SK-N-SH (cell line): ENCODE measurements around the gene SART1. TPM values are rescaled to one million over a fixed set of nuclear protein-coding genes. Genes with fewer than 3 reads are reported as not detected.
A peak's percentile ranks its signal among the peaks of the same experiment; 100 is the strongest.
"Not testable (repeated sequence)": the region's sequence is repeated elsewhere in the genome, so short reads cannot be mapped to it uniquely, and the experiment has no call there.

Experiments used
- CTCF ChIA-PET: fragments of 300-600, 350-600 bp; formaldehyde crosslinking; extraction: SDS; loops from one replicate; lab custom pipeline; 2021; lab: Yijun Ruan, JAX
- POLR2A ChIA-PET: fragments of 350-600 bp; sonication (Branson Sonifier 250); formaldehyde crosslinking; extraction: SDS; loops from one replicate; lab custom pipeline; 2020; ENCODE audit warnings: antibody characterized with exemption, inconsistent platforms; lab: Yijun Ruan, JAX
- DNase-seq: peaks from one replicate; pipeline ENCODE4 v3.0.0; 2012
- H2AFZ ChIP-seq: fragments of 200-600 bp; sonication (generic); 2 replicates; pipeline ENCODE4 v1.8.1; 2016; ENCODE audit warnings: antibody characterized with exemption, mild to moderate bottlenecking, low read depth
- H3F3A ChIP-seq: fragments of 200-600 bp; sonication (generic); replicated peaks from 2 replicates; pipeline ENCODE3; 2016; ENCODE audit warnings: antibody characterized with exemption, mild to moderate bottlenecking; ENCODE audit not compliant: insufficient read depth
- H3K27ac ChIP-seq, 2 experiments: fragments of 200-500 bp in 1 of 2; fragments of 200-600 bp in 1 of 2; sonication (Bioruptor generic) in 1 of 2; sonication (generic), shearing (Covaris generic) in 1 of 2; 2 replicates each; pipeline versions ENCODE4 v1.5.1 to v1.6.1; 2014 to 2016; ENCODE audit warnings: low read depth in 2 of 2, inconsistent platforms in 1 of 2, low read length in 1 of 2, mild to moderate bottlenecking in 1 of 2, mixed read lengths in 1 of 2
- H3K27me3 ChIP-seq: fragments of 200-600 bp; sonication (generic), shearing (Covaris generic); 2 replicates; pipeline ENCODE4 v1.6.1; 2016; ENCODE audit warnings: mixed run types; ENCODE audit not compliant: insufficient read depth
- H3K36me3 ChIP-seq, 2 experiments: fragments of 200-500 bp in 1 of 2; fragments of 200-600 bp in 1 of 2; sonication (Bioruptor generic) in 1 of 2; sonication (generic) in 1 of 2; replicated peaks in 1 of 2; 2 replicates each; pipeline versions ENCODE3 to v1.5.1; 2014 to 2016; ENCODE audit warnings: low read length in 1 of 2, mild to moderate bottlenecking in 1 of 2; ENCODE audit not compliant: insufficient read depth in 2 of 2, control insufficient read depth in 1 of 2
- H3K4me1 ChIP-seq, 2 experiments: fragments of 200-500 bp in 1 of 2; fragments of 200-600 bp in 1 of 2; sonication (Bioruptor generic) in 1 of 2; sonication (generic), shearing (Covaris generic) in 1 of 2; 2 replicates each; pipeline versions ENCODE4 v1.5.1 to v1.6.1; 2014 to 2016; ENCODE audit warnings: low read depth in 1 of 2, low read length in 1 of 2, mixed run types in 1 of 2; ENCODE audit not compliant: insufficient read depth in 2 of 2, control insufficient read depth in 1 of 2
- H3K4me2 ChIP-seq: fragments of 200-600 bp; sonication (generic), shearing (Covaris generic); 2 replicates; pipeline ENCODE4 v1.6.1; 2017; ENCODE audit warnings: mixed run types
- H3K4me3 ChIP-seq, 2 experiments: fragments of 200-500 bp in 1 of 2; fragments of 200-600 bp in 1 of 2; sonication (Bioruptor generic) in 1 of 2; sonication (generic), shearing (Covaris generic) in 1 of 2; 2 replicates each; pipeline versions ENCODE4 v1.5.1 to v1.8.1; 2014 to 2016; ENCODE audit warnings: low read depth in 2 of 2, inconsistent platforms in 1 of 2, low read length in 1 of 2, mild to moderate bottlenecking in 1 of 2, mixed read lengths in 1 of 2, moderate library complexity in 1 of 2
- H3K79me2 ChIP-seq: fragments of 200-600 bp; sonication (generic); 2 replicates; pipeline ENCODE4 v1.8.1; 2017; ENCODE audit warnings: mild to moderate bottlenecking; ENCODE audit not compliant: insufficient read depth
- H3K9ac ChIP-seq: fragments of 200-600 bp; sonication (generic); 2 replicates; pipeline ENCODE4 v1.6.1; 2017; ENCODE audit warnings: mixed run types
- H3K9me2 ChIP-seq: fragments of 200-600 bp; sonication (generic); 2 replicates; pipeline ENCODE4 v1.6.1; 2017; ENCODE audit warnings: mixed run types
- H3K9me3 ChIP-seq: fragments of 200-600 bp; sonication (generic); 2 replicates; pipeline ENCODE4 v1.6.1; 2017; ENCODE audit warnings: mixed run types, mild to moderate bottlenecking, moderate library complexity
- H4K20me1 ChIP-seq: fragments of 200-600 bp; sonication (generic); 2 replicates; pipeline ENCODE4 v1.6.1; 2017; ENCODE audit warnings: mild to moderate bottlenecking, mixed run types; ENCODE audit not compliant: insufficient read depth
- CHD2 ChIP-seq: fragments of 150-350 bp; IDR thresholded peaks from 2 replicates; pipeline ENCODE4 v1.6.1; 2018; ENCODE audit warnings: low read length; ENCODE audit not compliant: partially characterized antibody
- POLR2AphosphoS5 ChIP-seq: IDR thresholded peaks from 2 replicates; pipeline ENCODE4 v1.6.1; 2012; ENCODE audit warnings: low read depth, low read length
- RAD21 ChIP-seq: IDR thresholded peaks from 2 replicates; pipeline ENCODE4 v1.6.1; 2012; ENCODE audit warnings: mild to moderate bottlenecking, low read length
- SMC3 ChIP-seq: IDR thresholded peaks from 2 replicates; pipeline ENCODE4 v1.6.1; 2012; ENCODE audit warnings: low read depth, low read length, improper control_type of control experiment
- WGBS: methylation state at CpG from one replicate; pipeline ENCODE4 v1.1.6; 2017; ENCODE audit warnings: low lambda C conversion rate; 5-methylcytosine and 5-hydroxymethylcytosine counted together
- polyA plus RNA-seq, 3 experiments: library from polyadenylated mRNA; depleted of rRNA; stranded (reverse); fragments of >200 nt; gene quantifications; 2 replicates each; pipeline ENCODE4 v1.2.3, GENCODE V29; 2012
- TF ChIP-seq, protein P1 (sequence below): IDR thresholded peaks from 2 replicates; pipeline ENCODE4 v1.4.0; 2012; ENCODE audit warnings: low read depth
- TF ChIP-seq, protein P2 (sequence below): fragments of 200-600 bp; sonication (generic); IDR thresholded peaks from 2 replicates; pipeline ENCODE4 v1.6.1; 2017; ENCODE audit warnings: antibody characterized with exemption, mild to moderate bottlenecking, moderate library complexity

SART1 gene
- polyA plus RNA-seq, 1 of the 3 experiments (the other 2 are of a cell fraction), result 73.6 TPM

DNA sequence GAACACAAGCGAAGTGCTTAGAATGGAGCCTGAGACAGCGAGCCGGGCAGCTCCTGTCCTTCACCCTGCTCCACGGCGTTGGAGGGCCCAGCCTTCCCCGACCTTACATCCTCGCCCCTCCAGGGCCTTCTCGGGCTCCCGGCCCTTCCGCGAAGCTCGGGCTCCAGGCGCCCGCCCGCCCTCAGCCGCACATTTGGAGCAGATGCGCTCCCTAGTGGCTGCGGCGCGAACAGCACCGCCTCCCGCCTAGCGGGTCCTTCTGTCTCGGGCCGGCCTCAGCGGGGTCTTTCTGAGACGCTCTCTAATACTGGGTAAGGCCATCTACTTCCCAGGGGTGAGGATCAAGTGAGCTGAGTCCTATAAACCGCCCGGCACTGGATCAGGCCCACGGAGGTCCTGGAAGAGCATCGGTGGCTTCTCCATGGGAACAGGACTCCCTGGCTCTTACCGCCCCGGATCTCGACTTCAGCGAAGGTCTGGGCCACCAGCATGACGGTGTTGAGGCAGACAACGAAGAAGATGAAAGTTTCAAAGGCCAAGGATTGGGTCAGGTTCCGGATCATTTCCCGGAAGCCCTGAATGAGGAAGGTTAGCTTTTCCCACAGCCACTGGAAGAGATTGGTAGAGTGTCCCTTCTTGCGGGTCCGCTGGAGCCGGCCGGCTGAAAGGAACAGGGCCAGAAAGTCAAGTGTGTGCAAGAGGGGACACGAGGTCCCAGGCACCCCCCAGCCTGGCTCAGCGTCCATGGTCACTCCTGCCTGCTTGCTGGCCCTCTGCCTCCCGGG lies 61.1 kb downstream of the SART1 start:
- peak overlapping the region; percentile 17 to 29; a peak in 2 of 4 replicates for H3K4me3 ChIP-seq
- 46% methylated on average over 18 of the region's 46 CpGs for WGBS
- CTCF ChIA-PET, result interaction anchor here (0.6 to 3.2 kb wide), 40 partner anchors 9 to 396 kb away, joined by 3 to 55 read pairs (median 4); partner anchors contain the start of genes BANF1, CCDC85B, CST6 and EIF1AD
- peak; percentile 95 for DNase-seq
- H3K36me3 ChIP-seq, result no peaks in the 10 kb centered on the region
- no peaks in the 10 kb centered on the region for H3K9me3 ChIP-seq
- no peaks in the 10 kb centered on the region for H3K9me2 ChIP-seq
- POLR2A ChIA-PET, result interaction anchor here (1.4 kb wide), 1 partner anchor 22 kb away, joined by 7 read pairs; no protein-coding TSS in a partner anchor
- H4K20me1 ChIP-seq, result no peaks in the 10 kb centered on the region
- H3F3A ChIP-seq, result peaks cover 4% of the 10 kb centered on the region
- peaks cover 29% of the 10 kb centered on the region; the same call in 1 of the 2 replicates for H3K79me2 ChIP-seq
- H3K4me2 ChIP-seq, result peak overlapping the region; percentile 39; the same call in 1 of the 2 replicates
- H3K27me3 ChIP-seq, result no peaks in the 10 kb centered on the region
- peak overlapping the region; percentile 63 for H2AFZ ChIP-seq
- no peak overlapping the region for H3K27ac ChIP-seq
- TF ChIP-seq POLR2AphosphoS5 (no peak), SMC3 (peak; percentile 55), RAD21 (peak; percentile 67), CHD2 (no peak)
- TF ChIP-seq, protein P1, sequence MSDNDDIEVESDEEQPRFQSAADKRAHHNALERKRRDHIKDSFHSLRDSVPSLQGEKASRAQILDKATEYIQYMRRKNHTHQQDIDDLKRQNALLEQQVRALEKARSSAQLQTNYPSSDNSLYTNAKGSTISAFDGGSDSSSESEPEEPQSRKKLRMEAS, result peak; percentile 69
- TF ChIP-seq, protein P2, sequence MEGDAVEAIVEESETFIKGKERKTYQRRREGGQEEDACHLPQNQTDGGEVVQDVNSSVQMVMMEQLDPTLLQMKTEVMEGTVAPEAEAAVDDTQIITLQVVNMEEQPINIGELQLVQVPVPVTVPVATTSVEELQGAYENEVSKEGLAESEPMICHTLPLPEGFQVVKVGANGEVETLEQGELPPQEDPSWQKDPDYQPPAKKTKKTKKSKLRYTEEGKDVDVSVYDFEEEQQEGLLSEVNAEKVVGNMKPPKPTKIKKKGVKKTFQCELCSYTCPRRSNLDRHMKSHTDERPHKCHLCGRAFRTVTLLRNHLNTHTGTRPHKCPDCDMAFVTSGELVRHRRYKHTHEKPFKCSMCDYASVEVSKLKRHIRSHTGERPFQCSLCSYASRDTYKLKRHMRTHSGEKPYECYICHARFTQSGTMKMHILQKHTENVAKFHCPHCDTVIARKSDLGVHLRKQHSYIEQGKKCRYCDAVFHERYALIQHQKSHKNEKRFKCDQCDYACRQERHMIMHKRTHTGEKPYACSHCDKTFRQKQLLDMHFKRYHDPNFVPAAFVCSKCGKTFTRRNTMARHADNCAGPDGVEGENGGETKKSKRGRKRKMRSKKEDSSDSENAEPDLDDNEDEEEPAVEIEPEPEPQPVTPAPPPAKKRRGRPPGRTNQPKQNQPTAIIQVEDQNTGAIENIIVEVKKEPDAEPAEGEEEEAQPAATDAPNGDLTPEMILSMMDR, result peak; percentile 90
- H3K9ac ChIP-seq, result 0 out of 2 replicates have a peak overlapping the region, but pooled peaks have one; percentile 45
- H3K4me1 ChIP-seq, result peaks cover 3 to 21% of the 10 kb centered on the region in 2 experiments; a peak in 3 of 4 replicates

DNA sequence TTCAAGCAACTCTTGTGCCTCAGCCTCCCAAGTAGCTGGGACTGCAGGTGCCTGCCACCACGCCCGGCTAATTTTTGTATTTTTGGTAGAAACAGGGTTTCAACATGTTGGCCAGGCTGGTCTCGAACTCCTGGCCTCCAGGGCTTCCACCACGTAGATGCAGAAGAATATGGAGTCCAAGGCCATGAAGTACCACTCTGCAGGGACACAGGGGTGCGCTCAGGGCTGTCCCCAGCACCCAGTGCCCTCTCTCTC lies 61.6 kb downstream of the SART1 start:
- not testable (repeated sequence) for H3K4me2 ChIP-seq, DNase-seq, H3K9me3 ChIP-seq, H3F3A ChIP-seq, H3K27ac ChIP-seq, H3K4me3 ChIP-seq, H4K20me1 ChIP-seq, H2AFZ ChIP-seq, H3K27me3 ChIP-seq, H3K36me3 ChIP-seq, H3K9me2 ChIP-seq, H3K9ac ChIP-seq
- CTCF ChIA-PET, result interaction anchor here (0.9 to 3.2 kb wide), 24 partner anchors 8 to 397 kb away, joined by 3 to 55 read pairs (median 8); partner anchors contain the start of genes BANF1, CCDC85B, CST6 and EIF1AD
- Histone ChIP-seq H3K4me1 (peaks cover 3 to 21% of the 10 kb centered on the region in 2 experiments; a peak in 3 of 4 replicates), H3K79me2 (peaks cover 30% of the 10 kb centered on the region; the same call in 1 of the 2 replicates)
- POLR2A ChIA-PET, result interaction anchor here (1.4 kb wide), 1 partner anchor 22 kb away, joined by 7 read pairs; no protein-coding TSS in a partner anchor
- 69% methylated on average over 5 of the region's 5 CpGs for WGBS
